SU-DHL-6 (cell line): ENCODE measurements around the gene ARHGAP26.

Experiments
- H2AFZ ChIP-seq: fragments of 200-600 bp; sonication (generic); 2 replicates; pipeline ENCODE4 v1.6.1; 2014; ENCODE audit warnings: low read depth, mild to moderate bottlenecking, moderate library complexity, mixed read lengths, antibody characterized with exemption, low read length; ENCODE audit not compliant: severe bottlenecking
- H3F3A ChIP-seq: fragments of 200-600 bp; shearing (Covaris generic); 2 replicates; pipeline ENCODE4 v1.6.0; 2016; ENCODE audit warnings: antibody characterized with exemption, mild to moderate bottlenecking; ENCODE audit not compliant: insufficient read depth
- H3K27ac ChIP-seq: fragments of 200-600 bp; sonication (generic); 2 replicates; pipeline ENCODE4 v1.5.1; 2016; ENCODE audit warnings: low read depth, mild to moderate bottlenecking, low read length, moderate library complexity, mixed read lengths
- H3K27me3 ChIP-seq: fragments of 200-600 bp; sonication (generic), shearing (Covaris generic); 2 replicates; pipeline ENCODE4 v1.6.0; 2014; ENCODE audit warnings: mild to moderate bottlenecking, low read length
- H3K36me3 ChIP-seq: fragments of 200-600 bp; sonication (generic); 2 replicates; pipeline ENCODE4 v1.6.1; 2014; ENCODE audit warnings: mild to moderate bottlenecking, low read length, mixed read lengths
- H3K4me2 ChIP-seq: fragments of 300-600, 200-600 bp; shearing (Covaris generic), sonication (generic); 2 replicates; pipeline ENCODE4 v1.6.0; 2014; ENCODE audit warnings: low read length, low read depth, mild to moderate bottlenecking; ENCODE audit not compliant: poor library complexity, severe bottlenecking
- H3K4me3 ChIP-seq: fragments of 200-600 bp; sonication (generic); 2 replicates; pipeline ENCODE4 v1.5.1; 2014; ENCODE audit warnings: antibody characterized with exemption, low read length, mild to moderate bottlenecking, mixed read lengths; ENCODE audit not compliant: insufficient read depth, poor library complexity, severe bottlenecking
- H3K79me2 ChIP-seq: fragments of 200-600 bp; sonication (generic); 2 replicates; pipeline ENCODE4 v1.6.1; 2014; ENCODE audit warnings: mild to moderate bottlenecking, low read length, moderate library complexity; ENCODE audit not compliant: insufficient read depth
- H3K9ac ChIP-seq: fragments of 200-600 bp; sonication (generic); 2 replicates; pipeline ENCODE4 v1.7.0; 2014; ENCODE audit warnings: mild to moderate bottlenecking, low read length
- H3K9me2 ChIP-seq: fragments of 200-600 bp; sonication (generic); replicated peaks from 2 replicates; pipeline ENCODE4 v1.6.1; 2014; ENCODE audit warnings: low read length; ENCODE audit not compliant: insufficient read depth
- H3K9me3 ChIP-seq: fragments of 200-600 bp; sonication (generic); 2 replicates; pipeline ENCODE4 v1.6.1; 2014; ENCODE audit warnings: low read length, mixed read lengths; ENCODE audit not compliant: insufficient read depth
- H4K20me1 ChIP-seq: fragments of 200-600 bp; sonication (generic); 2 replicates; pipeline ENCODE4 v1.6.1; 2014; ENCODE audit warnings: low read depth, mild to moderate bottlenecking, antibody characterized with exemption, low read length, moderate library complexity, mixed read lengths
- CTCF ChIP-seq: fragments of 200-600 bp; sonication (generic); IDR thresholded peaks from one replicate; pipeline ENCODE4 v1.5.1; 2017; ENCODE audit warnings: antibody characterized with exemption, mild to moderate bottlenecking, low read length, moderate library complexity; ENCODE audit not compliant: insufficient read depth, poor library complexity, severe bottlenecking
- EZH2phosphoT487 ChIP-seq: fragments of 200-600 bp; sonication (generic), shearing (Covaris generic); conservative IDR thresholded peaks from 2 replicates; pipeline ENCODE4 v1.6.1; 2018; ENCODE audit warnings: mild to moderate bottlenecking, antibody characterized with exemption, low read length, moderate library complexity, mixed read lengths

Gene ARHGAP26

DNA sequence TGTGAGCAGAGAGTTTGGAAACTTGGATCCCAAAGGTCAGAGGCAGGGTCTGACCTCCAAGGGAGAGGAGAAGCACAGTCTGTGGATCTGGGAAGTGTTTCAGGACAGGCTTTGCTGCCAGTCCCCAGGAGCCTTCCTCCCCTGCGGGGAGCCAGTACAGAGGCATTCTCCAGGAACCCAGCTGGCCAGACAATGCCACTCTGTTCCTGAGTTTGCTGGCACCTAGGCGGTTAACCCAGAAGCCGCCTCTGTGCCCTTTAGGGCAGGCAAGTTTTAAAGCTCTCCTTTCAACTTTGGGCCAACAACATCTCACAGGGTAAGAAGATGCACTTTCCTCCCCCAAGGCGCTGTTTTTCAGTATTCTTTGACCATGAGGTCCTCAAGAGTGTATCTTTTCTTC lies 47.3 kb upstream of the ARHGAP26 start:
- H3K9me2 ChIP-seq, result no peaks in the 10 kb centered on the region
- H3K27me3 ChIP-seq, result no peaks in the 10 kb centered on the region
- H2AFZ ChIP-seq, result no peak overlapping the region
- no peak overlapping the region for H3K27ac ChIP-seq
- no peaks in the 10 kb centered on the region for H3K79me2 ChIP-seq
- H4K20me1 ChIP-seq, result no peaks in the 10 kb centered on the region
- no peak overlapping the region for H3K4me2 ChIP-seq
- no peaks in the 10 kb centered on the region for H3K9me3 ChIP-seq
- H3K9ac ChIP-seq, result no peak overlapping the region
- H3K4me3 ChIP-seq, result no peak overlapping the region
- TF ChIP-seq CTCF, result no peak
- TF ChIP-seq EZH2phosphoT487, result no peak
- no peaks in the 10 kb centered on the region for H3F3A ChIP-seq
- H3K36me3 ChIP-seq, result no peaks in the 10 kb centered on the region

GRCh38 chr5:142724821-142725220 lies 45.4 kb upstream of the ARHGAP26 start:
- Histone ChIP-seq H3K4me3 (no peak overlapping the region), H3K4me2 (no peak overlapping the region), H2AFZ (no peak overlapping the region), H3K79me2 (no peaks in the 10 kb centered on the region), H3K9ac (no peak overlapping the region), H4K20me1 (no peaks in the 10 kb centered on the region), H3K36me3 (no peaks in the 10 kb centered on the region), H3K27ac (no peak overlapping the region), H3K9me3 (no peaks in the 10 kb centered on the region), H3K27me3 (no peaks in the 10 kb centered on the region), H3K9me2 (no peaks in the 10 kb centered on the region), H3F3A (no peaks in the 10 kb centered on the region)
- TF ChIP-seq CTCF, result no peak
- TF ChIP-seq EZH2phosphoT487, result no peak

DNA sequence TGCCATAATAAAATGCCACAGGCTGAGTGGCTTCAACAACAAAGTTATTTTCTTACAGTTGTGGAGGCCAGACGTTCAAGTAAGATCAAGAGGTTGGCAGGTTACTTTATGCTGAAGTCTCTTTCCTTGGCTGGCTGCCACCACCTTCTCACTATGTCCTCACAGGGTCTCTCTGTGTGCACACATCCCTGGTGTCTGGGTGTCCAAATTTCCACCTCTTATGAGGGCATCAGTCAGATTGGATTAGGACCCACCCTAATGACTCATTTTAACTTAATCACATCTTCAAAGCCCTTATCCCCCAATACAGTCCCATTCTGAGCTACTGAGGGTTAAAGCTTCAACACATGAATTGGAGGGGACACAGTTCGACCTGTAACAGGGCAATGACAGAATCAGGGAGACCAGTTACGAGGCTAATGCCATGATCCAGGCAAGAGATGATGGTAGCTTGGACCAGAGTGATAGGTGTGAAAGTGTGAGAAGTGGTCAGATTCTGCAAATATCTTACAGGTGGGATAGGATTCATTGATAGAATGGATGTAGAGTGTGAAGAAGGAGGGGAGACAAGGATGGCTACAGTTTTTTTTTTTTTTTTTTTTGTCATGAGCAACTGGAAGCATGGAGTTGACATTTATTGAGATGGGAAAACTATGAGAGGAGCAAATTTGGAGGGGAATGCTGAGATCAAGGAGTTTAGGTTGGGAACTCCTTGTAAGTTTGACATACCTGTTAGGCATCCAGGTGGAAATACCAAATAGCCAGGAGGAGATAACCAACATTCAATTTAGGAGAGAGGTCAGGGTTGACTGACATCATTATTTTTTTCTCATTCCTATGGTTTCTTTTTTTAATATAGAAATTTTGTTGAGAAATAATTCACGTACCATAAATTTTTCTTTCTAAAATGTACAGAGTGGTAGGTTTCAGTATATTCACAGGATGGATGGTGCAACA lies 44.7 kb upstream of the ARHGAP26 start:
- Histone ChIP-seq H3K27me3 (no peaks in the 10 kb centered on the region), H3K9me2 (no peaks in the 10 kb centered on the region), H2AFZ (no peak overlapping the region), H3K9me3 (no peaks in the 10 kb centered on the region), H4K20me1 (no peaks in the 10 kb centered on the region), H3K4me2 (no peak overlapping the region), H3K36me3 (no peaks in the 10 kb centered on the region), H3F3A (no peaks in the 10 kb centered on the region), H3K9ac (no peak overlapping the region), H3K27ac (no peak overlapping the region), H3K79me2 (no peaks in the 10 kb centered on the region), H3K4me3 (no peak overlapping the region)
- TF ChIP-seq EZH2phosphoT487, result no peak
- no peak for TF ChIP-seq CTCF
